SK-N-SH (cell line): ENCODE measurements around the gene INPP5A. TPM values are rescaled to one million over a fixed set of nuclear protein-coding genes. Genes with fewer than 3 reads are reported as not detected.
A peak's percentile ranks its signal among the peaks of the same experiment; 100 is the strongest.

Experiments used
- CTCF ChIA-PET: fragments of 300-600, 350-600 bp; formaldehyde crosslinking; extraction: SDS; loops from one replicate; lab custom pipeline; 2021; lab: Yijun Ruan, JAX
- POLR2A ChIA-PET: fragments of 350-600 bp; sonication (Branson Sonifier 250); formaldehyde crosslinking; extraction: SDS; loops from one replicate; lab custom pipeline; 2020; ENCODE audit warnings: antibody characterized with exemption, inconsistent platforms; lab: Yijun Ruan, JAX
- DNase-seq: peaks from one replicate; pipeline ENCODE4 v3.0.0; 2012
- H2AFZ ChIP-seq: fragments of 200-600 bp; sonication (generic); 2 replicates; pipeline ENCODE4 v1.8.1; 2016; ENCODE audit warnings: antibody characterized with exemption, mild to moderate bottlenecking, low read depth
- H3F3A ChIP-seq: fragments of 200-600 bp; sonication (generic); replicated peaks from 2 replicates; pipeline ENCODE3; 2016; ENCODE audit warnings: antibody characterized with exemption, mild to moderate bottlenecking; ENCODE audit not compliant: insufficient read depth
- H3K27ac ChIP-seq, 2 experiments: fragments of 200-500 bp in 1 of 2; fragments of 200-600 bp in 1 of 2; sonication (Bioruptor generic) in 1 of 2; sonication (generic), shearing (Covaris generic) in 1 of 2; 2 replicates each; pipeline versions ENCODE4 v1.5.1 to v1.6.1; 2014 to 2016; ENCODE audit warnings: low read depth in 2 of 2, inconsistent platforms in 1 of 2, low read length in 1 of 2, mild to moderate bottlenecking in 1 of 2, mixed read lengths in 1 of 2
- H3K27me3 ChIP-seq: fragments of 200-600 bp; sonication (generic), shearing (Covaris generic); 2 replicates; pipeline ENCODE4 v1.6.1; 2016; ENCODE audit warnings: mixed run types; ENCODE audit not compliant: insufficient read depth
- H3K36me3 ChIP-seq, 2 experiments: fragments of 200-500 bp in 1 of 2; fragments of 200-600 bp in 1 of 2; sonication (Bioruptor generic) in 1 of 2; sonication (generic) in 1 of 2; replicated peaks in 1 of 2; 2 replicates each; pipeline versions ENCODE3 to v1.5.1; 2014 to 2016; ENCODE audit warnings: low read length in 1 of 2, mild to moderate bottlenecking in 1 of 2; ENCODE audit not compliant: insufficient read depth in 2 of 2, control insufficient read depth in 1 of 2
- H3K4me1 ChIP-seq, 2 experiments: fragments of 200-500 bp in 1 of 2; fragments of 200-600 bp in 1 of 2; sonication (Bioruptor generic) in 1 of 2; sonication (generic), shearing (Covaris generic) in 1 of 2; 2 replicates each; pipeline versions ENCODE4 v1.5.1 to v1.6.1; 2014 to 2016; ENCODE audit warnings: low read depth in 1 of 2, low read length in 1 of 2, mixed run types in 1 of 2; ENCODE audit not compliant: insufficient read depth in 2 of 2, control insufficient read depth in 1 of 2
- H3K4me2 ChIP-seq: fragments of 200-600 bp; sonication (generic), shearing (Covaris generic); 2 replicates; pipeline ENCODE4 v1.6.1; 2017; ENCODE audit warnings: mixed run types
- H3K4me3 ChIP-seq, 2 experiments: fragments of 200-500 bp in 1 of 2; fragments of 200-600 bp in 1 of 2; sonication (Bioruptor generic) in 1 of 2; sonication (generic), shearing (Covaris generic) in 1 of 2; 2 replicates each; pipeline versions ENCODE4 v1.5.1 to v1.8.1; 2014 to 2016; ENCODE audit warnings: low read depth in 2 of 2, inconsistent platforms in 1 of 2, low read length in 1 of 2, mild to moderate bottlenecking in 1 of 2, mixed read lengths in 1 of 2, moderate library complexity in 1 of 2
- H3K79me2 ChIP-seq: fragments of 200-600 bp; sonication (generic); 2 replicates; pipeline ENCODE4 v1.8.1; 2017; ENCODE audit warnings: mild to moderate bottlenecking; ENCODE audit not compliant: insufficient read depth
- H3K9ac ChIP-seq: fragments of 200-600 bp; sonication (generic); 2 replicates; pipeline ENCODE4 v1.6.1; 2017; ENCODE audit warnings: mixed run types
- H3K9me2 ChIP-seq: fragments of 200-600 bp; sonication (generic); 2 replicates; pipeline ENCODE4 v1.6.1; 2017; ENCODE audit warnings: mixed run types
- H3K9me3 ChIP-seq: fragments of 200-600 bp; sonication (generic); 2 replicates; pipeline ENCODE4 v1.6.1; 2017; ENCODE audit warnings: mixed run types, mild to moderate bottlenecking, moderate library complexity
- H4K20me1 ChIP-seq: fragments of 200-600 bp; sonication (generic); 2 replicates; pipeline ENCODE4 v1.6.1; 2017; ENCODE audit warnings: mild to moderate bottlenecking, mixed run types; ENCODE audit not compliant: insufficient read depth
- ELF1 ChIP-seq: IDR thresholded peaks from 2 replicates; pipeline ENCODE4 v1.4.0; 2012
- FOSL2 ChIP-seq: IDR thresholded peaks from 2 replicates; pipeline ENCODE4 v1.4.0; 2012; ENCODE audit warnings: low read depth, mild to moderate bottlenecking, moderate library complexity, borderline replicate concordance
- FOXM1 ChIP-seq: IDR thresholded peaks from 2 replicates; pipeline ENCODE4 v1.4.0; 2012; ENCODE audit warnings: low read depth, mild to moderate bottlenecking
- IRF3 ChIP-seq: fragments of 150-350 bp; IDR thresholded peaks from 2 replicates; pipeline ENCODE4 v1.6.1; 2016; ENCODE audit warnings: mild to moderate bottlenecking, low read depth, low read length
- JUND ChIP-seq: IDR thresholded peaks from 2 replicates; pipeline ENCODE4 v1.4.0; 2012
- MEF2A ChIP-seq: IDR thresholded peaks from 2 replicates; pipeline ENCODE4 v1.4.0; 2012; ENCODE audit warnings: low read depth, borderline replicate concordance
- MXI1 ChIP-seq: IDR thresholded peaks from 2 replicates; pipeline ENCODE4 v1.6.1; 2012; ENCODE audit warnings: mild to moderate bottlenecking, low read depth, low read length, improper control_type of control experiment
- NFIC ChIP-seq: IDR thresholded peaks from 2 replicates; pipeline ENCODE4 v1.4.0; 2012; ENCODE audit warnings: borderline replicate concordance
- NRF1 ChIP-seq: IDR thresholded peaks from 2 replicates; pipeline ENCODE4 v1.6.1; 2012; ENCODE audit warnings: low read depth, mild to moderate bottlenecking, low read length
- RCOR1 ChIP-seq: fragments of 150-350 bp; IDR thresholded peaks from 2 replicates; pipeline ENCODE4 v1.6.1; 2017; ENCODE audit warnings: antibody characterized with exemption, low read length
- RFX5 ChIP-seq: IDR thresholded peaks from 2 replicates; pipeline ENCODE4 v1.6.1; 2012; ENCODE audit warnings: mild to moderate bottlenecking, improper control_type of control experiment, low read length
- RXRA ChIP-seq: IDR thresholded peaks from 2 replicates; pipeline ENCODE4 v1.4.0; 2012; ENCODE audit warnings: low read depth, mild to moderate bottlenecking, borderline replicate concordance
- TEAD4 ChIP-seq: IDR thresholded peaks from 2 replicates; pipeline ENCODE4 v1.4.0; 2012; ENCODE audit warnings: mild to moderate bottlenecking, borderline replicate concordance; ENCODE audit not compliant: insufficient read depth
- USF2 ChIP-seq: fragments of 150-350 bp; IDR thresholded peaks from 2 replicates; pipeline ENCODE4 v1.6.1; 2017; ENCODE audit warnings: antibody characterized with exemption, low read length, low read depth, borderline replicate concordance
- YY1 ChIP-seq: IDR thresholded peaks from 2 replicates; pipeline ENCODE4 v1.4.0; 2012; ENCODE audit warnings: low read depth, mild to moderate bottlenecking
- ZBTB33 ChIP-seq: IDR thresholded peaks from 2 replicates; pipeline ENCODE4 v1.4.0; 2012; ENCODE audit warnings: low read depth, borderline replicate concordance
- WGBS: methylation state at CpG from one replicate; pipeline ENCODE4 v1.1.6; 2017; ENCODE audit warnings: low lambda C conversion rate; 5-methylcytosine and 5-hydroxymethylcytosine counted together
- polyA plus RNA-seq, 3 experiments: library from polyadenylated mRNA; depleted of rRNA; stranded (reverse); fragments of >200 nt; gene quantifications; 2 replicates each; pipeline ENCODE4 v1.2.3, GENCODE V29; 2012
- TF ChIP-seq, protein P1 (sequence below): IDR thresholded peaks from 2 replicates; pipeline ENCODE4 v1.4.0; 2012; ENCODE audit warnings: low read depth, borderline replicate concordance
- TF ChIP-seq, protein P2 (sequence below): fragments of 200-600 bp; sonication (generic); IDR thresholded peaks from 2 replicates; pipeline ENCODE4 v1.6.1; 2017; ENCODE audit warnings: antibody characterized with exemption, mild to moderate bottlenecking, moderate library complexity
- TF ChIP-seq, protein P3 (sequence below): IDR thresholded peaks from 2 replicates; pipeline ENCODE4 v1.4.0; 2012; ENCODE audit warnings: low read depth
- TF ChIP-seq, protein P4 (sequence below): IDR thresholded peaks from 2 replicates; pipeline ENCODE4 v1.6.1; 2012; ENCODE audit warnings: mild to moderate bottlenecking, low read depth, low read length, moderate library complexity

Gene INPP5A
- polyA plus RNA-seq, 1 of the 3 experiments (the other 2 are of a cell fraction), result 12.0 TPM

DNA sequence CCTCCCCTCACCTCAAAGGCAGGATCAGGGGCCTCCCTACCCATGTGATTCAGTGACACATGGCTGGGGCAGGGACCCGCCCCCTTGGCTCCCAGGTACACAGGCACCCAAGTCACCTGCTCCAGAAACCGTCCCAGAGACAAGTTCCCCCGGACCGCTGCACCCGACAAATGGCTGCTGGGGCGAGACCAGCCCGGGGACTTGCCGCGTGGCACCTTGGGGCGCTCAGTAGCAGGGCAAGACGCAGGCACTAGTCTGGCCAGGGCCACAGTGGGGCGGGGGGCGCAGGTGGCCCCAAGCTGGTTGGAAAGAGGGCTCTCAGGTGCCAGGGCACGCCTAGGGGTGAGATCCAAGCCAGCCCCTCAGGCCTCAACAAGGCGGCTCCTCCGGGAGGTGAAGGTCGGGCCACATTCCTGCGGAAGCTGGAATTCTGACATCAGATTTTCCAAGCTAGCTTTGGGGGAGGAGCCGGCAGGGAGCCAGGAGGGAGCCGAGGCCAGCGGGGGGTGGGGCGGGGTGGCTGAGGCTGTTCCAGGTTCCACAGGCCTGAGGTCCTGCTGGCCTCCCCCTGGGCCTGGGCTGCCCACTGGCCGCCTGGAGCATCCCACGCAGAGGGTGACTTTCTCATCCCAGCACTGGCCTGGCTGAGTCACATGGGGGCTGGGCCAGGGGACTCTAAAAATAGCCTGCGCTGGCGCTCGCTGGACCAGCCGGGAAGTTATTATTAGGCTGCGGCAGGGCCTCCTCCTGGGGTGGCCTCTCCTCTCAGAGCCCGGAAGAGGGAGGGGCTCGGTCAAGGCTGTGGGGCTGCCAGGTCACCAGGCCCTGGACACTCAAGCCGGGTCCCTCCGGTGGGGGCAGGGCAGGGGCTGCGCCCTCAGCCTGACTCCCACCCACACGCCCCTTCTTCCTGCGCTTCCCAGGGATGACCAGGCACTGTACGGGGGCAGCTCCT lies 20.5 kb upstream of the INPP5A start:
- peak overlapping the region; percentile 67; the same call in 1 of the 2 replicates for H3K9ac ChIP-seq
- H3K4me1 ChIP-seq, result peaks cover 26 to 38% of the 10 kb centered on the region in 2 experiments; a peak in 3 of 4 replicates
- peaks cover 4% of the 10 kb centered on the region for H3F3A ChIP-seq
- peak; percentile 85 for DNase-seq
- H3K9me2 ChIP-seq, result no peaks in the 10 kb centered on the region
- H3K4me3 ChIP-seq, result peak overlapping the region in 1 of 2 experiments; percentile 10; a peak in 1 of 4 replicates
- CTCF ChIA-PET, result interaction anchor here (1.6 kb wide), 1 partner anchor 37 kb away, joined by 3 read pairs; no protein-coding TSS in a partner anchor
- H3K9me3 ChIP-seq, result 0 out of 2 replicates have a peak, but pooled peaks cover 4% of the 10 kb centered on the region
- peak overlapping the region; percentile 76 to 91 for H3K27ac ChIP-seq
- POLR2A ChIA-PET, result no interaction called here
- no peaks in the 10 kb centered on the region for H4K20me1 ChIP-seq
- WGBS, result 6% methylated on average over 15 of the region's 37 CpGs
- H3K79me2 ChIP-seq, result no peaks in the 10 kb centered on the region
- peak overlapping the region; percentile 60 for H2AFZ ChIP-seq
- no peaks in the 10 kb centered on the region for H3K36me3 ChIP-seq
- H3K4me2 ChIP-seq, result peak overlapping the region; percentile 82
- H3K27me3 ChIP-seq, result no peaks in the 10 kb centered on the region
- TF ChIP-seq USF2, result no peak
- TF ChIP-seq RXRA, result peak; percentile 94
- no peak for TF ChIP-seq IRF3
- peak; percentile 78 for TF ChIP-seq JUND
- no peak for TF ChIP-seq ZBTB33
- TF ChIP-seq, protein P1, sequence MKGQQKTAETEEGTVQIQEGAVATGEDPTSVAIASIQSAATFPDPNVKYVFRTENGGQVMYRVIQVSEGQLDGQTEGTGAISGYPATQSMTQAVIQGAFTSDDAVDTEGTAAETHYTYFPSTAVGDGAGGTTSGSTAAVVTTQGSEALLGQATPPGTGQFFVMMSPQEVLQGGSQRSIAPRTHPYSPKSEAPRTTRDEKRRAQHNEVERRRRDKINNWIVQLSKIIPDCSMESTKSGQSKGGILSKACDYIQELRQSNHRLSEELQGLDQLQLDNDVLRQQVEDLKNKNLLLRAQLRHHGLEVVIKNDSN, result peak; percentile 72; the same call in 1 of the 2 replicates
- TF ChIP-seq, protein P2, sequence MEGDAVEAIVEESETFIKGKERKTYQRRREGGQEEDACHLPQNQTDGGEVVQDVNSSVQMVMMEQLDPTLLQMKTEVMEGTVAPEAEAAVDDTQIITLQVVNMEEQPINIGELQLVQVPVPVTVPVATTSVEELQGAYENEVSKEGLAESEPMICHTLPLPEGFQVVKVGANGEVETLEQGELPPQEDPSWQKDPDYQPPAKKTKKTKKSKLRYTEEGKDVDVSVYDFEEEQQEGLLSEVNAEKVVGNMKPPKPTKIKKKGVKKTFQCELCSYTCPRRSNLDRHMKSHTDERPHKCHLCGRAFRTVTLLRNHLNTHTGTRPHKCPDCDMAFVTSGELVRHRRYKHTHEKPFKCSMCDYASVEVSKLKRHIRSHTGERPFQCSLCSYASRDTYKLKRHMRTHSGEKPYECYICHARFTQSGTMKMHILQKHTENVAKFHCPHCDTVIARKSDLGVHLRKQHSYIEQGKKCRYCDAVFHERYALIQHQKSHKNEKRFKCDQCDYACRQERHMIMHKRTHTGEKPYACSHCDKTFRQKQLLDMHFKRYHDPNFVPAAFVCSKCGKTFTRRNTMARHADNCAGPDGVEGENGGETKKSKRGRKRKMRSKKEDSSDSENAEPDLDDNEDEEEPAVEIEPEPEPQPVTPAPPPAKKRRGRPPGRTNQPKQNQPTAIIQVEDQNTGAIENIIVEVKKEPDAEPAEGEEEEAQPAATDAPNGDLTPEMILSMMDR, result no peak
- no peak for TF ChIP-seq MXI1
- peak; percentile 61 for TF ChIP-seq ELF1
- TF ChIP-seq, protein P3, sequence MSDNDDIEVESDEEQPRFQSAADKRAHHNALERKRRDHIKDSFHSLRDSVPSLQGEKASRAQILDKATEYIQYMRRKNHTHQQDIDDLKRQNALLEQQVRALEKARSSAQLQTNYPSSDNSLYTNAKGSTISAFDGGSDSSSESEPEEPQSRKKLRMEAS, result no peak; the same call in none of the 2 replicates
- TF ChIP-seq TEAD4, result peak; percentile 86
- TF ChIP-seq NFIC, result peak; percentile 85
- no peak for TF ChIP-seq FOXM1
- no peak for TF ChIP-seq RFX5
- TF ChIP-seq RCOR1, result peak; percentile 44; the same call in 1 of the 2 replicates
- TF ChIP-seq FOSL2, result peak; percentile 84
- no peak for TF ChIP-seq YY1
- TF ChIP-seq, protein P4, sequence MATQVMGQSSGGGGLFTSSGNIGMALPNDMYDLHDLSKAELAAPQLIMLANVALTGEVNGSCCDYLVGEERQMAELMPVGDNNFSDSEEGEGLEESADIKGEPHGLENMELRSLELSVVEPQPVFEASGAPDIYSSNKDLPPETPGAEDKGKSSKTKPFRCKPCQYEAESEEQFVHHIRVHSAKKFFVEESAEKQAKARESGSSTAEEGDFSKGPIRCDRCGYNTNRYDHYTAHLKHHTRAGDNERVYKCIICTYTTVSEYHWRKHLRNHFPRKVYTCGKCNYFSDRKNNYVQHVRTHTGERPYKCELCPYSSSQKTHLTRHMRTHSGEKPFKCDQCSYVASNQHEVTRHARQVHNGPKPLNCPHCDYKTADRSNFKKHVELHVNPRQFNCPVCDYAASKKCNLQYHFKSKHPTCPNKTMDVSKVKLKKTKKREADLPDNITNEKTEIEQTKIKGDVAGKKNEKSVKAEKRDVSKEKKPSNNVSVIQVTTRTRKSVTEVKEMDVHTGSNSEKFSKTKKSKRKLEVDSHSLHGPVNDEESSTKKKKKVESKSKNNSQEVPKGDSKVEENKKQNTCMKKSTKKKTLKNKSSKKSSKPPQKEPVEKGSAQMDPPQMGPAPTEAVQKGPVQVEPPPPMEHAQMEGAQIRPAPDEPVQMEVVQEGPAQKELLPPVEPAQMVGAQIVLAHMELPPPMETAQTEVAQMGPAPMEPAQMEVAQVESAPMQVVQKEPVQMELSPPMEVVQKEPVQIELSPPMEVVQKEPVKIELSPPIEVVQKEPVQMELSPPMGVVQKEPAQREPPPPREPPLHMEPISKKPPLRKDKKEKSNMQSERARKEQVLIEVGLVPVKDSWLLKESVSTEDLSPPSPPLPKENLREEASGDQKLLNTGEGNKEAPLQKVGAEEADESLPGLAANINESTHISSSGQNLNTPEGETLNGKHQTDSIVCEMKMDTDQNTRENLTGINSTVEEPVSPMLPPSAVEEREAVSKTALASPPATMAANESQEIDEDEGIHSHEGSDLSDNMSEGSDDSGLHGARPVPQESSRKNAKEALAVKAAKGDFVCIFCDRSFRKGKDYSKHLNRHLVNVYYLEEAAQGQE, result no peak
- TF ChIP-seq MEF2A, result peak; percentile 100
- TF ChIP-seq NRF1, result no peak
